ENCODE data around the gene SMIM10L2A. TPM values are rescaled to one million over a fixed set of nuclear protein-coding genes. Genes with fewer than 3 reads are reported as not detected.
A peak's percentile ranks its signal among the peaks of the same experiment; 100 is the strongest.

SMIM10L2A gene
- total and polyA plus RNA-seq, 2 of the 4 experiments (the other 2 are of a cell fraction) = under 0.01 to 0.10 TPM

- Histone ChIP-seq H3K14ac (replicated peaks; ENCODE audit: low read depth, low read length) (no peak overlapping the region), H3K4me1 (ENCODE audit: control insufficient read depth, insufficient read depth, low read length) (no peaks in the 10 kb centered on the region), H3K79me1 (ENCODE audit: low read depth in 1 of 2, low read length in 2 of 2) (no peaks in the 10 kb centered on the region), H2AK9ac (replicated peaks; ENCODE audit: low read depth, low read length, poor library complexity) (no peak overlapping the region), H2AK5ac (ENCODE audit: low read depth, low read length) (no peak overlapping the region), H3K23ac (ENCODE audit: low read depth, low read length) (no peak overlapping the region), H4K8ac (ENCODE audit: low read depth in 2 of 2, low read length in 2 of 2) (no peak overlapping the region), H3K9me3 (ENCODE audit: control insufficient read depth, insufficient read depth, low read length) (no peaks in the 10 kb centered on the region), H3K27me3 (ENCODE audit: control insufficient read depth, insufficient read depth, low read length) (no peaks in the 10 kb centered on the region; the same call in 1 of the 2 replicates), H3K4me3 (ENCODE audit: insufficient read depth, low read depth, low read length) (no peak overlapping the region), H4K91ac (ENCODE audit: insufficient read depth, low read depth, low read length) (no peak overlapping the region), H3K4ac (ENCODE audit: low read depth, low read length) (no peak overlapping the region), H3K9ac (ENCODE audit: low read depth, low read length) (no peak overlapping the region), H2BK120ac (ENCODE audit: low read depth, low read length) (no peak overlapping the region), H3K56ac (ENCODE audit: extremely low read depth, insufficient read depth, low read length) (no peak overlapping the region), H3K18ac (ENCODE audit: low read depth, low read length) (no peak overlapping the region), H3K9me1 (ENCODE audit: insufficient read depth, low read length) (no peaks in the 10 kb centered on the region), H4K5ac (ENCODE audit: low read depth, low read length) (no peak overlapping the region), H2BK15ac (ENCODE audit: low read depth, low read length) (no peak overlapping the region), H2BK5ac (ENCODE audit: low read depth, low read length, poor library complexity, severe bottlenecking) (no peak overlapping the region), H2BK20ac (ENCODE audit: low read depth, low read length) (no peak overlapping the region), H4K20me1 (ENCODE audit: insufficient read depth, low read length) (no peaks in the 10 kb centered on the region), H3K4me2 (ENCODE audit: low read depth, low read length) (no peak overlapping the region), H2AFZ (replicated peaks; ENCODE audit: low read length, poor library complexity) (no peak overlapping the region), H3K27ac (ENCODE audit: insufficient read depth, low read length) (no peak overlapping the region), H3K36me3 (ENCODE audit: control insufficient read depth, insufficient read depth, low read length) (no peaks in the 10 kb centered on the region)
- POLR2A ChIA-PET (ENCODE audit: unreplicated experiment) = no interaction called here
- WGBS, 2 experiments (ENCODE audit: extremely low coverage in 2 of 2, insufficient read length in 1 of 2) = 0% methylated on average over 1 of the region's 3 CpGs; no CpG with 5 or more reads in 1 of the 2 experiments
- no TSS peak for BruUV-seq (replicated peaks)
- peak; percentile 49 for DNase-seq
- TF ChIP-seq RAD21 (IDR thresholded peaks at IDR 0.05; ENCODE audit: low read length) (peak; percentile 24; the same call in 1 of the 2 replicates), RFX5 (IDR thresholded peaks at IDR 0.05; ENCODE audit: low read depth, low read length) (no peak), MAZ (IDR thresholded peaks at IDR 0.05; ENCODE audit: borderline replicate concordance, low read depth, low read length) (no peak), USF2 (IDR thresholded peaks at IDR 0.05; ENCODE audit: low read depth, low read length) (no peak), ELK1 (IDR thresholded peaks at IDR 0.05; ENCODE audit: borderline replicate concordance, low read depth, low read length) (no peak), CTCF (conservative IDR thresholded peaks at IDR 0.05; ENCODE audit: low read depth, low read length) (peak; percentile 26), FOS (IDR thresholded peaks at IDR 0.05; ENCODE audit: low read depth, low read length) (no peak), BHLHE40 (IDR thresholded peaks at IDR 0.05; ENCODE audit: low read depth, low read length) (no peak), SMC3 (IDR thresholded peaks at IDR 0.05; ENCODE audit: low read depth, low read length) (no peak)
- CTCF ChIA-PET = no interaction called here
- ATAC-seq (ENCODE audit: low read depth) = no peak
- dilution Hi-C loops (cut with HindIII; ENCODE audit: low sequenced_read_pairs, unreplicated experiment) (no loop called here), in situ Hi-C loops (cut with MboI; ENCODE audit: low sequenced_read_pairs) (no loop called here), intact Hi-C loops (cut with micrococcal nuclease) (no loop called here)
Observed at GRCh38 chrX:135477576-135477975, 55.8 kb downstream of the SMIM10L2A start.
